HK-2 (cell line): Measurements from ENCODE around the gene LAPTM5.
"Not testable (repeated sequence)": the region's sequence is repeated elsewhere in the genome, so short reads cannot be mapped to it uniquely, and the experiment has no call there.

Experiments used
- DNase-seq: peaks from one replicate; pipeline ENCODE4 v3.0.0-alpha.2; 2018; ENCODE audit not compliant: unreplicated experiment

Gene LAPTM5

DNA sequence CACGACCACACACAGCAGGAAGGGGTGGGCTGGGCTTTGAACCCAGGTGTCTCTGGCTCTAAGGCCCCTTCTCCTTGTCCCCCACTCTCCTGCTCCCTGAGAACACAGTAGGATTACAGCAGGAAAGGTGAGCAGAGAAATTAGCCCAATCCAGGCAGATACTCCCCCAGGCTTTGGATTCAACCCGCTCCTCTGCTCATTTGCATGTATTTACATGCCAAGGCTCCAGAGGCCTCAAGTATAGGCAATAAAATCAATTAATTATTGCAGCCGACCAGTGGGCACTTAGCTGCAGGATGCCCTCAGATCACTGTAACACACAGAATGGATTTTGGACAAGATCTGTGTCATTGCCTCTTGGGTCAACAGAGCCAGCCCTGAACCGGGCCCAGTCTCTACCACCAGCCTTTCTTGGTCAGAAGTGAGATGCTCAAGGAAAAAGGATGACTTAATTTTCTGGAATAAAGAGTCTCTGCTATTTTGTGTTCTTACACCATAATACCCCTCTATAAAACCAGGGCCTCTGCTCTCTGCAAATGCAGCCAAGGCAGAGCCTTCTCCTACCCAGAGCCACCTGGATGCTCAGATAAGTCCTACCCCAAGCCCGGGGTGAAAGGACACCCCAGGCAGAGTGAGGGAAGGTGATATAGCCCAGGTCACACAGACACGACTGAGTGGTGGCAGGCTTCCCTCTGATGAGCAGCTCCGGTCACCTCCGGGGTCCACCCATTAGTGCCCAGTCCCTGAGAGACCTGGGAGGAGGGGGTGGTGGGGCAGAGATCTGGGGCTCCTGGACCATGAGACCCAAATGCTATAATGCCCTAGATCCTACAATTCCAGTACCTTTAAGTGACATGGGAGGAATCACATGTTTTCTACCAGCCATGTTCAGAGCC lies 63.0 kb downstream of the LAPTM5 start:
- DNase-seq, result no peak

- no peak for DNase-seq
Observed at GRCh38 chr1:30693822-30694221, 63.8 kb downstream of the LAPTM5 start.

- DNase-seq, result no peak
Observed at GRCh38 chr1:30693366-30693765, 64.2 kb downstream of the LAPTM5 start.

GRCh38 chr1:30692948-30693301 lies 64.6 kb downstream of the LAPTM5 start:
- no peak for DNase-seq

DNA sequence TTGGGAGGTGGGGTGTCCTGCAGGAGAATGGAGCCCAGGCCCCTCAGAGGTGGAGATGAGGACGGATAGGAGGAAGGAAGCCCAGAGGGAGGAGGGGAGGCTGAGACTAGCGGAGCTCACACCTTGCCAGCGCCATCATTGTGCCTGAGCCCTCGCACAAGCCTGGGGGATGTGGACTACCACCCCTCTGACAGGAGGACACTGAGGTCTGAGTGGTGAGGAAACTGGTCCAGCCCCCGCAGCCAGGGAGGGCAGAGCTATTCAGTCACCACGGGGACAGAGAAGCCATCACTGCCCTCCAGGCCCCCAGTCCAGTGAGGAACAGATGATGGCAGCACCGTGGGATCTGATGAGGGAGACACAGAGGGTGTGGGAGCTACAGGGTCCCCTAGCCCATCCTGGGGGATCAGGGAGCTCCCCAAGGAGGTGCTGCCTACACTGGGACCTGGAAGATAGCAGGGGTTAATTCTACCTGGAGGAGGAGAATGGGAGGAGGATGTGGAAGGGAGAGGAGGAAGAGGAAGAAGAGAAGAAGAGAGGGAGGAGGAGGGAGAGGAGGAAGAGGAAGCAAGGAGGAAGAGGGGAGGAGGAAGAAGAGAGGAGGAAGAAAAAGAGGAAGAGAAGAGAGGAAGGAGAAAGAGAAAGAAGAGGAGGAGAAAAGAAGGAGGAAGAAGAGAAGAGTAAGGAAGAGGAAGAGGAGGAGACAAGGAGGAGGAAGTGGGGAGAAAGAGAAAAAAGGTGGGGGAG lies 65.2 kb downstream of the LAPTM5 start:
- DNase-seq, result no peak

- DNase-seq, result no peak
Observed at GRCh38 chr1:30691480-30691879, 66.1 kb downstream of the LAPTM5 start.

GRCh38 chr1:30689901-30690645 lies 67.5 kb downstream of the LAPTM5 start:
- no peak for DNase-seq

GRCh38 chr1:30688920-30689794 lies 68.4 kb downstream of the LAPTM5 start:
- DNase-seq, result no peak

DNA sequence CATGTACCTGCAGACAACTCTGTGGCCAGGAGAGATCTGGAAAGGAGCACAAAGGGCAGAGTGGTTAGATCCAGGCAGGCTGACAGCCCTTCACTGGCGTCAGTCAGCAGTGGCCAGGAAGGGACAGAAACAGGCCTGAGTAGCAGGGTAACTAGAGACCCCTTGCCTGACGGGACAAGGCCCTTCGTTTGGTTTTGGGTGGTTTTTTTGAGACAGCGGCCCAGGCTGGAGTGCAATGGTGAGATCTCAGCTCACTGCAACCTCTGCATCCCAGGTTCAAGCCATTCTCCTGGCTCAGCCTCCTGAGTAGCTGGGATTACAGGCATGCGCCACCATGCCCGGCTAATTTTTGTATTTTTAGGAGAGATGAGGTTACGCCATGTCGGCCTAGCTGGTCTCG lies 69.1 kb downstream of the LAPTM5 start:
- not testable (repeated sequence) for DNase-seq

- DNase-seq, result no peak
Observed at GRCh38 chr1:30687886-30688285, 69.7 kb downstream of the LAPTM5 start.

- no peak for DNase-seq
Observed at GRCh38 chr1:30686236-30686935, 71.2 kb downstream of the LAPTM5 start.

DNA sequence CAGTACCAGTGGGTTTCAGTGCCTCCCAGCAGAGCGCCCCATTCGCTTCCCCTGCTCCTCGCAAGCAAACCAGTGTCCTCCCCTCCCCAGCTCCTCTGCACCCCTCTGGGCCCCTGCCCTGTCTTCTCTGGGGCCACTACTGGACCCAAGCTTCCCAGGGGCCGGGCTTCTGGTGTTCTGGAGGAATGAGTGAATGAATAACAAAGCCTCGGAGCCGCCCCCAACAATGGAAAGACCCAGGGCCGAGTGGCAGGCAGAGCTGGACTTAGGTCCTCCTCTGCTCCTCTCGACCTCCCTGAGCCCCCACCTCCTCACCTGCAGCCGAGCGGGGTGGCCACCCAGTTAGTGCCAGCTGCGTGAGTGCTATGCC lies 71.8 kb downstream of the LAPTM5 start:
- DNase-seq, result no peak

DNA sequence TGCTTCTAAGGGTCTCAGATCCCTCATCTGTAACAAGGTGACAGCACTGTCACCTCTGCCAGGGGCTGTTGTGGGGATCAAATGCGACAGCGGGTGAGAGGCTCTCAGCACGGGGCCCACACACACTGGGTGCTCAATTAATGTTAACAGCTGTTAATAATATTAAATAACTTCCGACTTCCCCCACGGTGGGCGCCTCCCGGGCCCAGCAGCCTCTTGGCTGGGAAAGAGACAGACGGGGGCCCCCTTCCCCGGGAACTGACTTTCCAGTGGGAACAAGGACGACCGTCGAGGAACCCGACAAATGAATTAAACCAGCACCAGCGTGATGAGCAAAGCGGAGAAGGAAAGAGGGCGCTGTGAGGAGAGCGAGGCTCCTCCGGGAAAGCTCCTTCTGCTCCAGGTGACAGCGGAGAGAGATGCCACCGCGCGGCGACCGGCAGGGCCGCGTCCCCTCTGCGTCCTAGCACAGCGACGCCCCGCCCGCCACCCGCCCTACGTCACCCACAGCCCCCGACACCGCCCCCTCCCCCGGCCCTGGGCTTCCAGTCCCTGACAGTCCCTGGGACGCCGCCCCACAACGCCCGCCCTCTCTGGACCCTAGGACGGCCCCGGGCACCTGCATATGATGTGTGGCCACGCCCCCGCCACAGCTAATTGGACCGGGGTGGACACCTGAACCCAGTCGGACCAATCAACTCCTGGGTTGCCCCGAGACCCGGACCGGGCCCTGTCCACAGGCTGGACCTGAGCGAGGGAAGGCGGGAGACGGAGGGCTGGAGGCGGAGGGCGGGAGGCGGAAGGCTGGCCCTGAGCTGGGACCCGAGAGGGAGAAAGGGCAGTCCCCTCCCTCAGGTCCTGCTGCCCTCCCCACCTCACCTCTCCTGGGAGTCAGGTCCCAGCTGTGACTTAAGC lies 72.4 kb downstream of the LAPTM5 start:
- DNase-seq, result no peak

DNA sequence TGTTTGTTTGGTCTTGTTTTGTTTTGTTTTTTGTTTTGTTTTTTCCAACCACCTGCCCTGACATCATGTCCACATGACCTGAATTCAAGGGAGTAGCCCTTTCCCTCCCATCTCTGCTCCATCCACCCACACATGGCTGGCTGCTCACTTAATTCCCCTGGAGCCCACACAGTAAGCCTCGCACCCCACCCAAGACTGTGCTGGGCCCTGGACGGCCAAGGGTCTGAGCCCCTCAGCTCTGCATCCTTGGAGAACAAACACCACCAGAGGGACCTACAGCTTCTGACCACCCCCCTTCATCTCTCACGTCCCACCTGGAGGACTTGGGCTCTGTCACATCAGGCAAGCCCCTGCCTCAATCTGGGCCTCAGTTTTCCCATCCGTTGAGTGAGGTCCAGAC lies 73.3 kb downstream of the LAPTM5 start:
- DNase-seq, result no peak

GRCh38 chr1:30683699-30684098 lies 73.9 kb downstream of the LAPTM5 start:
- no peak for DNase-seq
